PC-3 (cell line): ENCODE results near the gene SLC38A5. TPM values are rescaled to one million over a fixed set of nuclear protein-coding genes. Genes with fewer than 3 reads are reported as not detected.

Experiments used
- ATAC-seq: fragments of 200-7000 bp; cut with Tn5 transposase; 2 replicates; pipeline ENCODE4 v1.9.1; 2020; ENCODE audit warnings: mild to moderate bottlenecking, moderate library complexity
- BruUV-seq: library from RNA; stranded (reverse); fragments of 400-500 nt; replicated peaks from 2 replicates; lab custom pipeline; 2021; lab: Mats Ljungman, UMichigan
- CTCF ChIA-PET: fragments of 300-600 bp; sonication (Branson Sonifier 250); formaldehyde crosslinking; loops from one replicate; lab custom pipeline; 2022; ENCODE audit warnings: antibody characterized with exemption; lab: Charles Lee
- POLR2A ChIA-PET: fragments of 300-600 bp; sonication (Branson Sonifier 250); formaldehyde crosslinking; loops from one replicate; lab custom pipeline; 2022; ENCODE audit warnings: antibody characterized with exemption; ENCODE audit not compliant: unreplicated experiment; lab: Charles Lee
- DNase-seq: peaks from one replicate; pipeline ENCODE4 v3.0.0-alpha.2; 2015
- H2AFZ ChIP-seq: fragments of 300-600 bp; sonication (generic); 2 replicates; pipeline ENCODE4 v1.6.0; 2016; ENCODE audit warnings: antibody characterized with exemption, low read length
- H3F3A ChIP-seq: fragments of 300-600 bp; sonication (generic); one replicate; pipeline ENCODE4 v1.6.0; 2017; ENCODE audit warnings: antibody characterized with exemption, low read length, control low read depth, mild to moderate bottlenecking; ENCODE audit not compliant: unreplicated experiment
- H3K27ac ChIP-seq: fragments of 300-600 bp; sonication (generic); 2 replicates; pipeline ENCODE4 v1.5.1; 2016; ENCODE audit warnings: mild to moderate bottlenecking, low read length
- H3K27me3 ChIP-seq: fragments of 300-600 bp; sonication (generic); 2 replicates; pipeline ENCODE4 v1.6.1; 2016; ENCODE audit warnings: low read length, mixed read lengths
- H3K36me3 ChIP-seq: fragments of 300-600 bp; sonication (generic); 2 replicates; pipeline ENCODE4 v1.6.1; 2016; ENCODE audit warnings: low read depth, mixed run types, low read length, mixed read lengths
- H3K4me1 ChIP-seq: fragments of 300-600 bp; sonication (generic); 2 replicates; pipeline ENCODE4 v1.5.1; 2016; ENCODE audit warnings: low read length; ENCODE audit not compliant: insufficient read depth
- H3K4me2 ChIP-seq: fragments of 300-600 bp; sonication (generic); 2 replicates; pipeline ENCODE4 v1.6.0; 2016; ENCODE audit warnings: low read length
- H3K4me3 ChIP-seq: fragments of 300-600 bp; sonication (generic); 2 replicates; pipeline ENCODE4 v1.5.1; 2016; ENCODE audit warnings: mild to moderate bottlenecking, low read length, mixed read lengths
- H3K79me2 ChIP-seq: fragments of 300-600 bp; sonication (generic); 2 replicates; pipeline ENCODE4 v1.6.1; 2017; ENCODE audit warnings: low read length, mixed read lengths
- H3K9ac ChIP-seq: fragments of 300-600 bp; sonication (generic); 2 replicates; pipeline ENCODE4 v1.6.0; 2016; ENCODE audit warnings: mild to moderate bottlenecking, low read length
- H3K9me2 ChIP-seq: fragments of 300-600 bp; sonication (generic); replicated peaks from 2 replicates; pipeline ENCODE4 v1.6.1; 2016; ENCODE audit warnings: mixed run types, low read length, mixed read lengths
- H3K9me3 ChIP-seq: fragments of 300-600 bp; sonication (generic); 2 replicates; pipeline ENCODE4 v1.6.1; 2016; ENCODE audit warnings: low read length, mixed read lengths
- H4K20me1 ChIP-seq: fragments of 300-600 bp; sonication (generic); 2 replicates; pipeline ENCODE4 v1.6.1; 2016; ENCODE audit warnings: low read length, mixed read lengths
- EZH2 ChIP-seq: fragments of 300-600 bp; sonication (generic); IDR thresholded peaks from one replicate; pipeline ENCODE4 v1.6.1; 2017; ENCODE audit warnings: antibody characterized with exemption, mild to moderate bottlenecking, low read length; ENCODE audit not compliant: unreplicated experiment
- EZH2phosphoT487 ChIP-seq: fragments of 300-600 bp; sonication (generic); IDR thresholded peaks from 2 replicates; pipeline ENCODE4 v1.6.1; 2018; ENCODE audit warnings: mild to moderate bottlenecking, antibody characterized with exemption, low read length, borderline replicate concordance
- intact Hi-C: fragments of 100-400 bp; cut with micrococcal nuclease; formaldehyde crosslinking; loops from 2 replicates; pipeline ENCODE4 v1.9.0; 2023
- total RNA-seq: library from RNA; depleted of rRNA; stranded (reverse); fragments of >200 nt; gene quantifications from 2 replicates; pipeline ENCODE4 v1.2.3, GENCODE V29; 2014
- TF ChIP-seq, protein P1 (sequence below): fragments of 300-600 bp; sonication (generic); conservative IDR thresholded peaks from 2 replicates; pipeline ENCODE4 v1.5.1; 2017; ENCODE audit warnings: antibody characterized with exemption, low read depth, mild to moderate bottlenecking, low read length

Gene SLC38A5
- total RNA-seq, 1 experiment from 2014 or later = 2.4 TPM

DNA sequence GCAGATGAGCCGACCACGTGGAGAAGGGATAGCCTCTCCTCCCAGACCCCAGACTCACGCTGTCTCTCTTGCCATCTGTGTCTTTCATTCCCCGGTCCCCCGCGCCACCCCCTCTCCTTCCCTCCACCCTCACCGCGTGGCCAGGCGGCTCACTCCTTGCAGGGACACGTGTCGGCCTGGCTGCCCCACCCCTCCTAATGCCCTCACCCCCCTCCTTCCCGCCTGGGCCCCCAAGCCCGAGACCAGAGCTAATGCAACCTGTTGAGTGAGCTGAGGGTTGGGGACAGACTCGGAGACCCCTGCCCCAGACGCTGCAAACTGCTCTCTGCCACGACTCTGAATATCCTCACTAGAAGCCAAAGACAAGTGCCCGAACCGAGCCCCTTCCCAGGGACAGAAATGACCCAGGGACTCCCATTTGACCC lies 1.8 kb downstream of the SLC38A5 start:
- Histone ChIP-seq H3K27ac (no peak overlapping the region), H3K9me3 (no peaks in the 10 kb centered on the region), H3F3A (no peaks in the 10 kb centered on the region), H3K36me3 (no peaks in the 10 kb centered on the region), H2AFZ (no peak overlapping the region), H4K20me1 (no peaks in the 10 kb centered on the region), H3K9me2 (no peaks in the 10 kb centered on the region), H3K4me2 (no peak overlapping the region), H3K9ac (no peak overlapping the region), H3K4me1 (peaks cover 17% of the 10 kb centered on the region), H3K4me3 (no peak overlapping the region), H3K27me3 (no peaks in the 10 kb centered on the region), H3K79me2 (no peaks in the 10 kb centered on the region)
- ATAC-seq (no peak), DNase-seq (no peak)
- TF ChIP-seq EZH2phosphoT487 = no peak
- no peak for TF ChIP-seq EZH2
- TF ChIP-seq, protein P1, sequence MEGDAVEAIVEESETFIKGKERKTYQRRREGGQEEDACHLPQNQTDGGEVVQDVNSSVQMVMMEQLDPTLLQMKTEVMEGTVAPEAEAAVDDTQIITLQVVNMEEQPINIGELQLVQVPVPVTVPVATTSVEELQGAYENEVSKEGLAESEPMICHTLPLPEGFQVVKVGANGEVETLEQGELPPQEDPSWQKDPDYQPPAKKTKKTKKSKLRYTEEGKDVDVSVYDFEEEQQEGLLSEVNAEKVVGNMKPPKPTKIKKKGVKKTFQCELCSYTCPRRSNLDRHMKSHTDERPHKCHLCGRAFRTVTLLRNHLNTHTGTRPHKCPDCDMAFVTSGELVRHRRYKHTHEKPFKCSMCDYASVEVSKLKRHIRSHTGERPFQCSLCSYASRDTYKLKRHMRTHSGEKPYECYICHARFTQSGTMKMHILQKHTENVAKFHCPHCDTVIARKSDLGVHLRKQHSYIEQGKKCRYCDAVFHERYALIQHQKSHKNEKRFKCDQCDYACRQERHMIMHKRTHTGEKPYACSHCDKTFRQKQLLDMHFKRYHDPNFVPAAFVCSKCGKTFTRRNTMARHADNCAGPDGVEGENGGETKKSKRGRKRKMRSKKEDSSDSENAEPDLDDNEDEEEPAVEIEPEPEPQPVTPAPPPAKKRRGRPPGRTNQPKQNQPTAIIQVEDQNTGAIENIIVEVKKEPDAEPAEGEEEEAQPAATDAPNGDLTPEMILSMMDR = no peak
- intact Hi-C loops = no loop called here
- ChIA-PET CTCF (no interaction called here), POLR2A (no interaction called here)
- BruUV-seq = no TSS peak

DNA sequence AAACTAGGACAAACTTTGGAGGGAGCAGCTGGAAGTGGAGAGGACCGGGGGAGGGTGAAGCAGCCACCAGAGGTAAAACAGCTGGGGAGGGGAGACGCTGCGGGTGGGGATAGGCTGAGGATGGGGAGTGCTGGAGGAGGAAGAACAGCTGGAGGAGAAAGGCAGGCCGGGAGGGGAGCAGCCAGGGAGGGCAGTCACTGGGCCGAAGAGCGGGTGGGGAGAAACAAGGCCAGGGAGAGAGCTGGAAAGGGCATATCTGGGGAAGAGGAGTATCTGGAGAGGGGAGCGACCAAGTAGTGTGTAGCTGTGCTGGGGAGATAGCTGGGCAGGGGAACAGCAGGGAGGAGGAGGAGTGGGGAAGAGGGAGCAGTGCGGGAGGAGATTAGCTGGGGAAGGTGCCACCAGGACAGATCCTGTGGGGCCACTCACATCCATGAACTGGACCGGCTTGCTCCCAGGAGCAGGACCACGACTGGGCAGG lies 2.7 kb downstream of the SLC38A5 start:
- no peaks in the 10 kb centered on the region for H3K79me2 ChIP-seq
- H3K9ac ChIP-seq = no peak overlapping the region
- H3K4me1 ChIP-seq = peaks cover 17% of the 10 kb centered on the region
- H3K36me3 ChIP-seq = no peaks in the 10 kb centered on the region
- no peaks in the 10 kb centered on the region for H3K9me2 ChIP-seq
- intact Hi-C loops = no loop called here
- BruUV-seq = no TSS peak
- no peak overlapping the region for H3K27ac ChIP-seq
- POLR2A ChIA-PET = no interaction called here
- H3F3A ChIP-seq = no peaks in the 10 kb centered on the region
- no peak for TF ChIP-seq EZH2phosphoT487
- TF ChIP-seq, protein P1 = no peak
- TF ChIP-seq EZH2 = no peak
- H3K4me3 ChIP-seq = no peak overlapping the region
- no peak for ATAC-seq
- H3K27me3 ChIP-seq = no peaks in the 10 kb centered on the region
- no peak overlapping the region for H2AFZ ChIP-seq
- CTCF ChIA-PET = no interaction called here
- no peak overlapping the region for H3K4me2 ChIP-seq
- H3K9me3 ChIP-seq = no peaks in the 10 kb centered on the region
- no peaks in the 10 kb centered on the region for H4K20me1 ChIP-seq
- no peak for DNase-seq

DNA sequence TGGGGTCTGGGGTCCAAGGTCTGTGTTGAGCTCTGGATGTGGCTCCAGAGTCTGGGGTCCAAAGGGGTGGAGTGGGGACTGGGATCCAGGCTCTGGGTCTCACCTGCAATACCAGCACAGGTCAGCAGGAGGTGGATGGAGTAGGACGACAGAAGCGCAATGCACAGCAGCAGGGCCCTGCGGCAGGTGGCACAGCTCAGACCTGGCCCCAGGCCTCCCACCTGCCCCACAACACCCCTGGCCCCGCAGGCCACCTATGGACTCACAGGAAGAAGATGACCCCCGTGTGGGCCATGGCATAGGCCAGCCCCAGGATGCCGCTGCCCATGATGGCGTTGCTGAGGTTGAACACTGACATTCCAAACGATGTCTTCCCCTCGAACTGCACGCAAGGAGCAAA lies 3.4 kb downstream of the SLC38A5 start:
- H3K27ac ChIP-seq = no peak overlapping the region

More for the DNA sequence above, 3.4 kb downstream of the SLC38A5 start:
- no peak overlapping the region for H2AFZ ChIP-seq
- no peak overlapping the region for H3K4me3 ChIP-seq
- H3K36me3 ChIP-seq = no peaks in the 10 kb centered on the region
- H3K9ac ChIP-seq = no peak overlapping the region
- no peaks in the 10 kb centered on the region for H3K27me3 ChIP-seq
- TF ChIP-seq, protein P1 = peak; percentile 29; the same call in 1 of the 2 replicates
- TF ChIP-seq EZH2 = no peak
- no peak overlapping the region for H3K4me2 ChIP-seq
- H3F3A ChIP-seq = no peaks in the 10 kb centered on the region
- no peaks in the 10 kb centered on the region for H3K9me3 ChIP-seq
- no peaks in the 10 kb centered on the region for H3K9me2 ChIP-seq
- ATAC-seq (no peak), DNase-seq (no peak)
- peaks cover 17% of the 10 kb centered on the region for H3K4me1 ChIP-seq
- POLR2A ChIA-PET = no interaction called here
- intact Hi-C loops = no loop called here
- CTCF ChIA-PET = no interaction called here
- BruUV-seq = no TSS peak
- no peaks in the 10 kb centered on the region for H4K20me1 ChIP-seq
- no peaks in the 10 kb centered on the region for H3K79me2 ChIP-seq
